H9 (cell line): ENCODE results near the gene PHOSPHO2. TPM values are rescaled to one million over a fixed set of nuclear protein-coding genes. Genes with fewer than 3 reads are reported as not detected.

ENCODE experiments used
- DNase-seq: peaks from one replicate; pipeline ENCODE4 v3.0.0-alpha.2; 2017
- H2AFZ ChIP-seq: one replicate; pipeline ENCODE4 v1.6.1; 2013; ENCODE audit warnings: mild to moderate bottlenecking, low read length, control low read depth, moderate library complexity
- H2AK5ac ChIP-seq: 2 replicates; pipeline ENCODE4 v1.6.1; 2013; ENCODE audit warnings: low read length, control low read depth, mixed read lengths; ENCODE audit not compliant: insufficient read length
- H2BK120ac ChIP-seq: one replicate; pipeline ENCODE4 v1.6.1; 2013; ENCODE audit warnings: low read depth, mild to moderate bottlenecking, low read length, control low read depth, inconsistent platforms; ENCODE audit not compliant: poor library complexity, severe bottlenecking
- H2BK12ac ChIP-seq: 2 replicates; pipeline ENCODE4 v1.6.1; 2013; ENCODE audit warnings: low read length, control low read depth, mixed read lengths, low read depth; ENCODE audit not compliant: insufficient read length
- H2BK15ac ChIP-seq: 2 replicates; pipeline ENCODE4 v1.6.1; 2013; ENCODE audit warnings: low read depth, low read length, control low read depth
- H2BK20ac ChIP-seq: one replicate; pipeline ENCODE4 v1.6.1; 2013; ENCODE audit warnings: low read depth, mild to moderate bottlenecking, low read length, control low read depth, inconsistent platforms; ENCODE audit not compliant: poor library complexity, severe bottlenecking
- H2BK5ac ChIP-seq: 2 replicates; pipeline ENCODE4 v1.6.1; 2013; ENCODE audit warnings: low read length, control low read depth, mixed read lengths; ENCODE audit not compliant: insufficient read length
- H3K14ac ChIP-seq: 2 replicates; pipeline ENCODE4 v1.6.1; 2013; ENCODE audit warnings: low read length, control low read depth; ENCODE audit not compliant: insufficient read depth
- H3K18ac ChIP-seq: 2 replicates; pipeline ENCODE4 v1.6.1; 2013; ENCODE audit warnings: low read depth, mild to moderate bottlenecking, mixed read lengths, low read length, control low read depth; ENCODE audit not compliant: insufficient read length
- H3K23ac ChIP-seq: 2 replicates; pipeline ENCODE4 v1.6.1; 2013; ENCODE audit warnings: low read length, control low read depth, mixed read lengths, low read depth; ENCODE audit not compliant: insufficient read length
- H3K23me2 ChIP-seq: 2 replicates; pipeline ENCODE4 v1.6.1; 2013; ENCODE audit warnings: low read depth, mild to moderate bottlenecking, mixed read lengths, low read length, control low read depth; ENCODE audit not compliant: insufficient read length, poor library complexity, severe bottlenecking
- H3K27ac ChIP-seq: 2 replicates; pipeline ENCODE4 v1.5.1; 2013; ENCODE audit warnings: low read length, control low read depth, mixed read lengths, low read depth; ENCODE audit not compliant: insufficient read length
- H3K27me3 ChIP-seq: 2 replicates; pipeline ENCODE4 v1.6.1; 2013; ENCODE audit warnings: low read length, control low read depth, inconsistent platforms; ENCODE audit not compliant: insufficient read depth
- H3K4ac ChIP-seq: 2 replicates; pipeline ENCODE4 v1.6.1; 2013; ENCODE audit warnings: low read depth, mild to moderate bottlenecking, control low read depth, inconsistent platforms, low read length, moderate library complexity
- H3K4me1 ChIP-seq: 2 replicates; pipeline ENCODE4 v1.6.1; 2013; ENCODE audit warnings: low read length, control low read depth, inconsistent platforms; ENCODE audit not compliant: insufficient read depth
- H3K4me2 ChIP-seq: 2 replicates; pipeline ENCODE4 v1.6.1; 2013; ENCODE audit warnings: low read length, control low read depth, mixed read lengths; ENCODE audit not compliant: insufficient read length, insufficient read depth
- H3K56ac ChIP-seq: 2 replicates; pipeline ENCODE4 v1.6.1; 2013; ENCODE audit warnings: low read depth, mild to moderate bottlenecking, mixed read lengths, low read length, control low read depth; ENCODE audit not compliant: insufficient read length
- H3K79me1 ChIP-seq: 2 replicates; pipeline ENCODE4 v1.6.1; 2013; ENCODE audit warnings: low read depth, mild to moderate bottlenecking, moderate library complexity, low read length, control low read depth, inconsistent platforms; ENCODE audit not compliant: insufficient read depth, poor library complexity, severe bottlenecking
- H3K79me2 ChIP-seq: 2 replicates; pipeline ENCODE4 v1.6.1; 2013; ENCODE audit warnings: low read length, control low read depth, inconsistent platforms; ENCODE audit not compliant: insufficient read depth
- H3K9ac ChIP-seq: 2 replicates; pipeline ENCODE4 v1.6.1; 2013; ENCODE audit warnings: low read length, control low read depth, mixed read lengths; ENCODE audit not compliant: insufficient read length; ENCODE audit errors: extremely low read depth
- H3K9me3 ChIP-seq: one replicate; pipeline ENCODE4 v1.6.1; 2013; ENCODE audit warnings: low read depth, low read length, inconsistent platforms; ENCODE audit not compliant: control insufficient read depth
- H3T11ph ChIP-seq: one replicate; pipeline ENCODE4 v1.6.1; 2013; ENCODE audit warnings: mild to moderate bottlenecking, low read length, control low read depth, inconsistent platforms
- H4K20me1 ChIP-seq: one replicate; pipeline ENCODE4 v1.6.1; 2013; ENCODE audit not compliant: control insufficient read depth, insufficient read length, insufficient read depth
- H4K5ac ChIP-seq: 2 replicates; pipeline ENCODE4 v1.6.1; 2013; ENCODE audit warnings: low read depth, mild to moderate bottlenecking, mixed read lengths, low read length, control low read depth; ENCODE audit not compliant: insufficient read length
- H4K8ac ChIP-seq: replicated peaks from 2 replicates; pipeline ENCODE4 v1.6.1; 2013; ENCODE audit warnings: low read length, control low read depth, mixed read lengths, low read depth; ENCODE audit not compliant: insufficient read length
- H4K91ac ChIP-seq: 2 replicates; pipeline ENCODE4 v1.6.1; 2013; ENCODE audit warnings: low read depth, mild to moderate bottlenecking, moderate library complexity, mixed read lengths, low read length, control low read depth; ENCODE audit not compliant: insufficient read length
- H3K27ac Mint-ChIP-seq, 3 experiments: 2 replicates in 2 of 3; 3 replicates in 1 of 3; pipeline ENCODE4 v1.8.0; 2020 to 2021; ENCODE audit warnings: mixed read lengths in 3 of 3, mild to moderate bottlenecking in 1 of 3, moderate library complexity in 1 of 3
- H3K27me3 Mint-ChIP-seq: 2 replicates; pipeline ENCODE4 v1.8.0; 2021; ENCODE audit warnings: low read depth, mild to moderate bottlenecking, moderate library complexity, mixed read lengths
- H3K36me3 Mint-ChIP-seq, 3 experiments: 2 replicates in 2 of 3; 3 replicates in 1 of 3; pipeline ENCODE4 v1.8.0; 2020 to 2021; ENCODE audit warnings: low read depth in 3 of 3, mixed read lengths in 3 of 3; ENCODE audit not compliant: insufficient read depth in 1 of 3
- H3K4me1 Mint-ChIP-seq, 2 experiments: 2 replicates each; pipeline ENCODE4 v1.8.0; 2020; ENCODE audit warnings: mixed read lengths in 2 of 2
- H3K4me3 Mint-ChIP-seq, 2 experiments: 2 replicates in 1 of 2; 3 replicates in 1 of 2; pipeline ENCODE4 v1.8.0; 2020 to 2021; ENCODE audit warnings: mild to moderate bottlenecking in 2 of 2, mixed read lengths in 2 of 2, moderate library complexity in 1 of 2
- H3K9me3 Mint-ChIP-seq, 2 experiments: 2 replicates in 1 of 2; 3 replicates in 1 of 2; pipeline ENCODE4 v1.8.0; 2020; ENCODE audit warnings: mild to moderate bottlenecking in 2 of 2, mixed read lengths in 2 of 2, moderate library complexity in 1 of 2
- CTCF ChIP-seq: fragments of 200-600 bp; sonication (generic); conservative IDR thresholded peaks from 3 replicates; pipeline ENCODE4 v1.8.0; 2021; ENCODE audit warnings: antibody characterized with exemption, mild to moderate bottlenecking
- WGBS: extraction: QIAGEN DNeasy Blood & Tissue Kit; methylation state at CpG from one replicate; pipeline ENCODE4 v1.1.7; 2013; ENCODE audit warnings: missing lambda C conversion rate, low lambda C conversion rate, mixed read lengths; ENCODE audit not compliant: insufficient read length; ENCODE audit errors: extremely low coverage; 5-methylcytosine and 5-hydroxymethylcytosine counted together
- total RNA-seq: library from RNA; stranded (reverse); gene quantifications from 2 replicates; pipeline ENCODE4 v1.2.1, GENCODE V29; 2021

Gene PHOSPHO2
- total RNA-seq, 1 experiment from 2014 or later: 7.2 TPM

- Histone ChIP-seq H2BK120ac (no peak overlapping the region), H3K27ac (no peak overlapping the region), H3K4me2 (no peak overlapping the region), H3K79me2 (no peaks in the 10 kb centered on the region), H4K5ac (no peak overlapping the region), H4K20me1 (no peaks in the 10 kb centered on the region), H2BK12ac (no peak overlapping the region), H3K4ac (no peak overlapping the region), H2BK5ac (no peak overlapping the region), H2AFZ (no peak overlapping the region), H3K14ac (no peak overlapping the region), H3K18ac (no peak overlapping the region), H2BK20ac (no peak overlapping the region), H3K4me1 (peaks cover 5% of the 10 kb centered on the region; the same call in 1 of the 2 replicates), H3K9me3 (no peaks in the 10 kb centered on the region), H4K91ac (no peak overlapping the region), H3T11ph (no peak overlapping the region), H3K27me3 (no peaks in the 10 kb centered on the region), H3K23me2 (no peaks in the 10 kb centered on the region), H4K8ac (no peak overlapping the region), H3K23ac (no peak overlapping the region), H3K9ac (no peak overlapping the region), H2AK5ac (no peak overlapping the region), H2BK15ac (no peak overlapping the region), H3K56ac (no peak overlapping the region), H3K79me1 (no peaks in the 10 kb centered on the region)
- TF ChIP-seq CTCF: no peak
- no peak overlapping the region for H3K4me3 Mint-ChIP-seq
- peaks cover 13 to 21% of the 10 kb centered on the region in 2 experiments for H3K4me1 Mint-ChIP-seq
- no peak for DNase-seq
- peaks cover 1 to 3% (median 3%) of the 10 kb centered on the region in 3 experiments; a peak in 4 of 7 replicates for H3K36me3 Mint-ChIP-seq
- H3K9me3 Mint-ChIP-seq: peaks cover 2 to 13% of the 10 kb centered on the region in 2 experiments; a peak in 3 of 5 replicates
- no peak overlapping the region for H3K27ac Mint-ChIP-seq
- H3K27me3 Mint-ChIP-seq: peaks cover 3% of the 10 kb centered on the region; the same call in 1 of the 2 replicates
- no CpG with 5 or more reads among the region's 3 CpGs for WGBS
Measured at GRCh38 chr2:169683054-169683424, 11.2 kb upstream of the PHOSPHO2 start.
